Upper lobe of left lung (tissue), 6 donors: ENCODE results near the gene RHOF. TPM values are rescaled to one million over a fixed set of nuclear protein-coding genes. Genes with fewer than 3 reads are reported as not detected.
"Not testable (repeated sequence)": the region's sequence is repeated elsewhere in the genome, so short reads cannot be mapped to it uniquely, and the experiment has no call there.

ENCODE experiments used
- ATAC-seq, 2 donors: fragments of 200-7000 bp; cut with Tn5 transposase; one replicate each; pipeline ENCODE4 v1.9.1; 2022; ENCODE audit warnings: mild to moderate bottlenecking in 2 of 2, moderate library complexity in 2 of 2; ENCODE audit not compliant: low FRiP score in 2 of 2
- DNase-seq, 2 donors: peaks; one replicate each; pipeline ENCODE4 v3.0.0-alpha.2; 2019 to 2020
- H3K27ac ChIP-seq, 4 donors: fragments of 200-600 bp; sonication (generic); one replicate each; pipeline ENCODE4 v1.5.1; 2016 to 2019
- H3K27me3 ChIP-seq, 4 donors: fragments of 200-600 bp; sonication (generic); one replicate each; pipeline ENCODE4 v1.5.1; 2017 to 2019
- H3K36me3 ChIP-seq, 4 donors: fragments of 200-600 bp; sonication (generic); one replicate each; pipeline ENCODE4 v1.5.1; 2016 to 2019
- H3K4me1 ChIP-seq, 4 donors: fragments of 200-600 bp; sonication (generic); one replicate each; pipeline ENCODE4 v1.5.1; 2018 to 2019
- H3K4me3 ChIP-seq, 4 donors: fragments of 200-600 bp; sonication (generic); one replicate each; pipeline ENCODE4 v1.5.1; 2017 to 2019; ENCODE audit warnings: mild to moderate bottlenecking in 2 of 4, moderate library complexity in 1 of 4
- H3K9me3 ChIP-seq, 4 donors: fragments of 200-600 bp; sonication (generic); one replicate each; pipeline ENCODE4 v1.5.1; 2018 to 2019
- EP300 ChIP-seq, 4 donors: sonication (generic); formaldehyde crosslinking; IDR thresholded peaks; one replicate each; pipeline ENCODE4 v1.5.1; 2017; ENCODE audit warnings: antibody characterized with exemption in 4 of 4, control low read depth in 2 of 4
- POLR2A ChIP-seq, 4 donors: fragments of 450-650 bp; IDR thresholded peaks; one replicate each; pipeline ENCODE4 v1.5.1; 2016 to 2017; ENCODE audit warnings: antibody characterized with exemption in 4 of 4, mild to moderate bottlenecking in 2 of 4
- POLR2AphosphoS5 ChIP-seq, 2 donors: sonication (generic); formaldehyde crosslinking; IDR thresholded peaks; one replicate each; pipeline ENCODE4 v1.5.1; 2017; ENCODE audit warnings: antibody characterized with exemption in 2 of 2
- WGBS, 2 donors: methylation state at CpG; one replicate each; pipeline ENCODE4 v1.1.5; 2017 to 2018; 5-methylcytosine and 5-hydroxymethylcytosine counted together
- total RNA-seq, 6 donors: library from RNA; depleted of rRNA in 4 of 6; stranded (reverse); fragments of >200 nt in 4 of 6; gene quantifications; one replicate each; pipeline versions ENCODE4 v1.1.0 to v1.2.1, GENCODE V29; 2016 to 2021
- TF ChIP-seq, protein P1 (sequence below), 6 experiments: fragments of 450-650 bp in 4 of 6; fragments of 200-600 bp in 2 of 6; sonication (generic) in 2 of 6; IDR thresholded peaks; one replicate each; pipeline ENCODE4 v1.5.1; 2016 to 2019; ENCODE audit warnings: antibody characterized with exemption in 6 of 6
- donor health status: DM: no; HTN: no; CAD: no; lungs with moderate emphysema.
- donor health status: DM: no; HTN: yes; CAD: no; lungs with severe emphysema.

RHOF gene
- total RNA-seq, 6 donors from 2014 or later = 33.5 to 145 (median 45.5) TPM

- no peak overlapping the region for H3K27ac ChIP-seq
- no peak for ATAC-seq
Measured at GRCh38 chr12:121749267-121749666, 44.2 kb downstream of the RHOF start.

DNA sequence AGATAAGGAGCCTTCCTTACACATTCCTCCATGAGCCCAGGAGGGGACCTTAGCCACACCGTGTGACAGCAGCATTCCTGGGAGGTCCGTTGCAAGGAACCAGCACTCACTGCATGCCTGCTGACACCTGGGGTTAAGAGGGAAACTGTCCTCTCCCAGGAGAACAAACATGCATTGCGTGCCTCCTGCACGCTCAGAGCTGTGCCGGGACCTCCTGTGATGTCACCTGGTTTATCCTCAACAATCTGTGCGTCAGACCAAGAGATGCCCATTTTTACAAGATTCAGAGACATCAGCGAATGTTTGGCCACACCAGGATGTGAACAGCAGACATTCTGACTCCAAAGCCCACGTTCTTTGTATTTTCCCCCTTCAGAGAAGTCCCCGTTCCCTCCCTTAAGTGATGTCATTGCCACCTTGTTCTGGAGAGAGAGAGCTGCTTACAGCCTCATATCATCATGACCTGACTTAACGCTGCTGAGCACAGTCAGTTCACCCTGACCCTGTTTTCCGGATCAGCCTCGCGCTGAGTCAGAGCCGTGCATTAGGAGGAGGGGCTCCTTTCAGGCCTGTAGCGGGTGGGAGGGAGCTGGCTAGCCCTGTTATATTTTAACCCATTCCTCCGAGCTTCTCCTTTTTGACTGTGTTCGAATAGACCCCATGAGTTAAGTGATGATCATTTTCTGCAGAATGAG lies 44.8 kb downstream of the RHOF start:
- H3K4me1 ChIP-seq = peaks cover 0 to 2% (median under 1%) of the 10 kb centered on the region in 4 donors

More at GRCh38 chr12:121749267-121749666, 44.2 kb downstream of the RHOF start:
- peaks cover 0 to 7% (median 4%) of the 10 kb centered on the region in 4 donors for H3K4me1 ChIP-seq
- no peak for DNase-seq
- H3K9me3 ChIP-seq = no peaks in the 10 kb centered on the region
- no peak overlapping the region for H3K4me3 ChIP-seq
- H3K36me3 ChIP-seq = peaks cover 0 to 11% (median 2%) of the 10 kb centered on the region in 4 donors
- H3K27me3 ChIP-seq = no peaks in the 10 kb centered on the region
- TF ChIP-seq POLR2A (IDR thresholded peaks at IDR 0.05) = no peak
- TF ChIP-seq EP300 (IDR thresholded peaks at IDR 0.05) = no peak
- TF ChIP-seq POLR2AphosphoS5 (IDR thresholded peaks at IDR 0.05) = no peak
- TF ChIP-seq, protein P1, sequence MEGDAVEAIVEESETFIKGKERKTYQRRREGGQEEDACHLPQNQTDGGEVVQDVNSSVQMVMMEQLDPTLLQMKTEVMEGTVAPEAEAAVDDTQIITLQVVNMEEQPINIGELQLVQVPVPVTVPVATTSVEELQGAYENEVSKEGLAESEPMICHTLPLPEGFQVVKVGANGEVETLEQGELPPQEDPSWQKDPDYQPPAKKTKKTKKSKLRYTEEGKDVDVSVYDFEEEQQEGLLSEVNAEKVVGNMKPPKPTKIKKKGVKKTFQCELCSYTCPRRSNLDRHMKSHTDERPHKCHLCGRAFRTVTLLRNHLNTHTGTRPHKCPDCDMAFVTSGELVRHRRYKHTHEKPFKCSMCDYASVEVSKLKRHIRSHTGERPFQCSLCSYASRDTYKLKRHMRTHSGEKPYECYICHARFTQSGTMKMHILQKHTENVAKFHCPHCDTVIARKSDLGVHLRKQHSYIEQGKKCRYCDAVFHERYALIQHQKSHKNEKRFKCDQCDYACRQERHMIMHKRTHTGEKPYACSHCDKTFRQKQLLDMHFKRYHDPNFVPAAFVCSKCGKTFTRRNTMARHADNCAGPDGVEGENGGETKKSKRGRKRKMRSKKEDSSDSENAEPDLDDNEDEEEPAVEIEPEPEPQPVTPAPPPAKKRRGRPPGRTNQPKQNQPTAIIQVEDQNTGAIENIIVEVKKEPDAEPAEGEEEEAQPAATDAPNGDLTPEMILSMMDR (IDR thresholded peaks at IDR 0.05) = no peak
- WGBS, 2 donors = 91 to 94% methylated on average over 8 to 10 of the region's 10 CpGs

DNA sequence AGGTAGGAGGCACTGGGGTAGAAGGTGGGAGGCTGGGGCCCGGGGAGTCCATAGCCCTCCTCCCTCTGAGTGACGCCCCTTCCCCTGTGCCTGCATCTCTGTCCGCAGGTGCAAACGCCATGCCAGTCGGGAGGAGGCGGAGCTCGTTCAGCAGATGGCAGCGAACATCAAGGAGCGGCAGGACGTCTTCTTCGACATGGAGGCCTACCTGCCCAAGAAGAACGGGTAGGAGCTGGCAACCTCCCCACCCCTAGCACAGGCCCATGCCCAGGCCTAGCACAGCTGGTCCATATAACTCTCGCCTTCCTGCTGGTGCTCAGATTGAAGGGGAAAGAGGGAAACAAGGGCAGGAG lies 45.3 kb downstream of the RHOF start:
- 79 to 80% methylated on average over 9 to 13 of the region's 13 CpGs for WGBS, 2 donors
- H3K27ac ChIP-seq = no peak overlapping the region
- DNase-seq (no peak), ATAC-seq (no peak)
- TF ChIP-seq POLR2AphosphoS5 (IDR thresholded peaks at IDR 0.05) = no peak
- peaks cover 0 to 11% (median 2%) of the 10 kb centered on the region in 4 donors for H3K36me3 ChIP-seq
- H3K4me1 ChIP-seq = no peaks in the 10 kb centered on the region
- H3K9me3 ChIP-seq = no peaks in the 10 kb centered on the region
- no peak overlapping the region for H3K4me3 ChIP-seq
- H3K27me3 ChIP-seq = no peaks in the 10 kb centered on the region

More for the DNA sequence above, 44.8 kb downstream of the RHOF start:
- H3K27me3 ChIP-seq = no peaks in the 10 kb centered on the region
- peaks cover 0 to 11% (median 2%) of the 10 kb centered on the region in 4 donors for H3K36me3 ChIP-seq
- no peak overlapping the region for H3K27ac ChIP-seq
- DNase-seq (no peak), ATAC-seq (peak in 1 of 2 donors; percentile 62)
- TF ChIP-seq, protein P1 (IDR thresholded peaks at IDR 0.05) = no peak
- TF ChIP-seq EP300 (IDR thresholded peaks at IDR 0.05) (no peak), POLR2A (IDR thresholded peaks at IDR 0.05) (no peak), POLR2AphosphoS5 (IDR thresholded peaks at IDR 0.05) (no peak)
- no peak overlapping the region for H3K4me3 ChIP-seq
- WGBS, 2 donors = 59 to 60% methylated on average over 16 to 17 of the region's 17 CpGs
- no peaks in the 10 kb centered on the region for H3K9me3 ChIP-seq

DNA sequence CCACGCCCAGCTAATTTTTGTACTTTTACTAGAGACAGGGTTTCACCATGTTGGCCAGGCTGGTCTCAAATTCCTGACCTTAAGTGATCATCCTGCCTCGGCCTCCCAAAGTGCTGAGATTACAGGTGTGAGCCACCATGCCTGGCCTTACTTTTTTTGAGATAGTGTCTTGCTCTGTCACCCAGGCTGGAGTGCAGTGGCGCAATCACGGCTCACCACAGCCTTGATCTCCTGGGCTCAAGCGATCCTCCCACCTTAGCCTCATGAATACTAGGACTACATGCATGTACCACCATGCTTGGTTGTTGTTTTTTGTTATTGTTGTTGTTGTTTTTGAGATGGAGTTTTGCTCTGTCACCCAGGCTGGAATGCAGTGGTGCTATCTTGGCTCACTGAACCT lies 47.9 kb downstream of the RHOF start:
- not testable (repeated sequence) for H3K9me3 ChIP-seq, ATAC-seq, H3K4me1 ChIP-seq, DNase-seq, H3K27me3 ChIP-seq, H3K4me3 ChIP-seq, H3K27ac ChIP-seq
- 100% methylated on average over 4 to 5 of the region's 5 CpGs for WGBS, 2 donors
- H3K36me3 ChIP-seq = peaks cover 0 to 11% (median 0%) of the 10 kb centered on the region in 4 donors

GRCh38 chr12:121741743-121742142 lies 51.7 kb downstream of the RHOF start:
- 77 to 81% methylated on average over 6 of the region's 6 CpGs for WGBS, 2 donors
- no peaks in the 10 kb centered on the region for H3K27me3 ChIP-seq
- no peak overlapping the region for H3K4me3 ChIP-seq
- DNase-seq (no peak), ATAC-seq (no peak)
- no peaks in the 10 kb centered on the region for H3K4me1 ChIP-seq
- no peaks in the 10 kb centered on the region for H3K9me3 ChIP-seq
- no peak overlapping the region for H3K27ac ChIP-seq
- no peaks in the 10 kb centered on the region for H3K36me3 ChIP-seq
- TF ChIP-seq POLR2AphosphoS5 (IDR thresholded peaks at IDR 0.05) (no peak), EP300 (IDR thresholded peaks at IDR 0.05) (no peak), POLR2A (IDR thresholded peaks at IDR 0.05) (no peak)
- TF ChIP-seq, protein P1 (IDR thresholded peaks at IDR 0.05) = no peak

- Histone ChIP-seq H3K27ac (no peak overlapping the region), H3K36me3 (no peaks in the 10 kb centered on the region), H3K27me3 (no peaks in the 10 kb centered on the region), H3K9me3 (no peaks in the 10 kb centered on the region), H3K4me1 (no peaks in the 10 kb centered on the region), H3K4me3 (no peak overlapping the region)
- TF ChIP-seq POLR2A (IDR thresholded peaks at IDR 0.05) (no peak), POLR2AphosphoS5 (IDR thresholded peaks at IDR 0.05) (no peak), EP300 (IDR thresholded peaks at IDR 0.05) (no peak)
- TF ChIP-seq, protein P1 (IDR thresholded peaks at IDR 0.05) = no peak
- 94 to 96% methylated on average over 4 of the region's 4 CpGs for WGBS, 2 donors
- no peak for DNase-seq
- no peak for ATAC-seq
Measured at GRCh38 chr12:121740847-121741246, 52.6 kb downstream of the RHOF start.
